ENCODE results near the gene SOAT1.

Gene SOAT1

GRCh38 chr1:179296356-179297104, 2.9 kb downstream of the SOAT1 start:
- H3K9me3 ChIP-seq (ENCODE audit: insufficient read depth, low read depth, low read length): no peaks in the 10 kb centered on the region
- H3K4me3 ChIP-seq (ENCODE audit: low read length, poor library complexity, severe bottlenecking): peak overlapping the region; percentile 24
- no peaks in the 10 kb centered on the region for H3K9me2 ChIP-seq (replicated peaks; ENCODE audit: low read depth, low read length)
- H3K36me3 ChIP-seq (ENCODE audit: insufficient read depth, low read length): no peaks in the 10 kb centered on the region
- H3K27me3 ChIP-seq (ENCODE audit: insufficient read depth, low read length, poor library complexity, severe bottlenecking): no peaks in the 10 kb centered on the region
- H3F3A ChIP-seq (ENCODE audit: low read depth): peaks cover 7% of the 10 kb centered on the region
- no peak overlapping the region for H2AFZ ChIP-seq (ENCODE audit: low read length)
- TF ChIP-seq EZH2phosphoT487 (IDR thresholded peaks at IDR 0.05; ENCODE audit: borderline replicate concordance) (no peak), CTCF (conservative IDR thresholded peaks at IDR 0.05; ENCODE audit: low read length) (no peak)
- peaks cover 15% of the 10 kb centered on the region for H4K20me1 ChIP-seq (ENCODE audit: insufficient read depth, low read length, poor library complexity, severe bottlenecking)
- peaks cover 51% of the 10 kb centered on the region for H3K4me1 ChIP-seq (ENCODE audit: insufficient read depth, low read length, poor library complexity, severe bottlenecking)
- peak overlapping the region; percentile 48 for H3K4me2 ChIP-seq (ENCODE audit: low read depth, low read length, poor library complexity, severe bottlenecking)
- H3K9ac ChIP-seq (ENCODE audit: low read depth, low read length, poor library complexity, severe bottlenecking): no peak overlapping the region
- peaks cover 54% of the 10 kb centered on the region for H3K79me2 ChIP-seq (ENCODE audit: insufficient read depth, low read length)

- peak overlapping the region; percentile 24 for H3K4me3 ChIP-seq (ENCODE audit: low read length, poor library complexity, severe bottlenecking)
- no peak for TF ChIP-seq EZH2phosphoT487 (IDR thresholded peaks at IDR 0.05; ENCODE audit: borderline replicate concordance)
- no peak for TF ChIP-seq CTCF (conservative IDR thresholded peaks at IDR 0.05; ENCODE audit: low read length)
- H2AFZ ChIP-seq (ENCODE audit: low read length): no peak overlapping the region
- no peaks in the 10 kb centered on the region for H3K9me2 ChIP-seq (replicated peaks; ENCODE audit: low read depth, low read length)
- no peak overlapping the region for H3K9ac ChIP-seq (ENCODE audit: low read depth, low read length, poor library complexity, severe bottlenecking)
- peaks cover 59% of the 10 kb centered on the region for H3K79me2 ChIP-seq (ENCODE audit: insufficient read depth, low read length)
- no peaks in the 10 kb centered on the region for H3K27me3 ChIP-seq (ENCODE audit: insufficient read depth, low read length, poor library complexity, severe bottlenecking)
- H3F3A ChIP-seq (ENCODE audit: low read depth): peaks cover 7% of the 10 kb centered on the region
- H3K4me2 ChIP-seq (ENCODE audit: low read depth, low read length, poor library complexity, severe bottlenecking): peak overlapping the region; percentile 48
- H3K36me3 ChIP-seq (ENCODE audit: insufficient read depth, low read length): no peaks in the 10 kb centered on the region; the same call in 1 of the 2 replicates
- H3K4me1 ChIP-seq (ENCODE audit: insufficient read depth, low read length, poor library complexity, severe bottlenecking): peaks cover 52% of the 10 kb centered on the region
- no peaks in the 10 kb centered on the region for H3K9me3 ChIP-seq (ENCODE audit: insufficient read depth, low read depth, low read length)
- H4K20me1 ChIP-seq (ENCODE audit: insufficient read depth, low read length, poor library complexity, severe bottlenecking): peaks cover 15% of the 10 kb centered on the region
These were observed 3.4 kb downstream of the SOAT1 start for GRCh38 chr1:179297105-179297378.

- H3K4me2 ChIP-seq (ENCODE audit: low read depth, low read length, poor library complexity, severe bottlenecking): peak overlapping the region; percentile 58
- peaks cover 7% of the 10 kb centered on the region for H3F3A ChIP-seq (ENCODE audit: low read depth)
- H2AFZ ChIP-seq (ENCODE audit: low read length): no peak overlapping the region
- no peak overlapping the region for H3K9ac ChIP-seq (ENCODE audit: low read depth, low read length, poor library complexity, severe bottlenecking)
- TF ChIP-seq EZH2phosphoT487 (IDR thresholded peaks at IDR 0.05; ENCODE audit: borderline replicate concordance): no peak
- peaks cover 12% of the 10 kb centered on the region for H3K36me3 ChIP-seq (ENCODE audit: insufficient read depth, low read length)
- no peaks in the 10 kb centered on the region for H3K9me2 ChIP-seq (replicated peaks; ENCODE audit: low read depth, low read length)
- no peaks in the 10 kb centered on the region for H3K9me3 ChIP-seq (ENCODE audit: insufficient read depth, low read depth, low read length)
- H4K20me1 ChIP-seq (ENCODE audit: insufficient read depth, low read length, poor library complexity, severe bottlenecking): peaks cover 15% of the 10 kb centered on the region
- no peaks in the 10 kb centered on the region for H3K27me3 ChIP-seq (ENCODE audit: insufficient read depth, low read length, poor library complexity, severe bottlenecking)
- peak overlapping the region; percentile 33 for H3K4me3 ChIP-seq (ENCODE audit: low read length, poor library complexity, severe bottlenecking)
- H3K4me1 ChIP-seq (ENCODE audit: insufficient read depth, low read length, poor library complexity, severe bottlenecking): peaks cover 47% of the 10 kb centered on the region
- H3K79me2 ChIP-seq (ENCODE audit: insufficient read depth, low read length): peaks cover 63% of the 10 kb centered on the region
These were observed 5.4 kb downstream of the SOAT1 start for GRCh38 chr1:179298952-179299351.

GRCh38 chr1:179300112-179300511, 6.5 kb downstream of the SOAT1 start:
- H3K36me3 ChIP-seq (ENCODE audit: insufficient read depth, low read length): peaks cover 20% of the 10 kb centered on the region
- H4K20me1 ChIP-seq (ENCODE audit: insufficient read depth, low read length, poor library complexity, severe bottlenecking): peaks cover 15% of the 10 kb centered on the region
- no peaks in the 10 kb centered on the region for H3K9me2 ChIP-seq (replicated peaks; ENCODE audit: low read depth, low read length)
- peak overlapping the region; percentile 23 for H3K4me2 ChIP-seq (ENCODE audit: low read depth, low read length, poor library complexity, severe bottlenecking)
- H2AFZ ChIP-seq (ENCODE audit: low read length): no peak overlapping the region
- no peak overlapping the region for H3K9ac ChIP-seq (ENCODE audit: low read depth, low read length, poor library complexity, severe bottlenecking)
- no peak overlapping the region for H3K4me3 ChIP-seq (ENCODE audit: low read length, poor library complexity, severe bottlenecking)
- peaks cover 38% of the 10 kb centered on the region for H3K4me1 ChIP-seq (ENCODE audit: insufficient read depth, low read length, poor library complexity, severe bottlenecking)
- peaks cover 7% of the 10 kb centered on the region for H3F3A ChIP-seq (ENCODE audit: low read depth)
- TF ChIP-seq CTCF (conservative IDR thresholded peaks at IDR 0.05; ENCODE audit: low read length) (no peak), EZH2phosphoT487 (IDR thresholded peaks at IDR 0.05; ENCODE audit: borderline replicate concordance) (no peak)
- H3K79me2 ChIP-seq (ENCODE audit: insufficient read depth, low read length): peaks cover 58% of the 10 kb centered on the region
- no peaks in the 10 kb centered on the region for H3K27me3 ChIP-seq (ENCODE audit: insufficient read depth, low read length, poor library complexity, severe bottlenecking)
- H3K9me3 ChIP-seq (ENCODE audit: insufficient read depth, low read depth, low read length): no peaks in the 10 kb centered on the region

All from Loucy (cell line).